ENCODE results near the gene CPNE6. TPM values are rescaled to one million over a fixed set of nuclear protein-coding genes. Genes with fewer than 3 reads are reported as not detected.
A peak's percentile ranks its signal among the peaks of the same experiment; 100 is the strongest.

Gene CPNE6
- total and polyA plus RNA-seq, 2 of the 13 experiments (the other 11 are each of a cell fraction or from before 2014, with no cell fraction given), result not detected

- FAIRE-seq, result no peak
- H3K9me3 ChIP-seq (ENCODE audit: low read length), result no peaks in the 10 kb centered on the region
- POLR2A ChIA-PET, result interaction anchor here (0.5 to 2.1 kb wide), 10 partner anchors 9 to 223 kb away, joined by 3 to 19 read pairs (median 4); partner anchors contain the start of genes CARMIL3, CIDEB, DCAF11 and NRL
- intact Hi-C loops (cut with micrococcal nuclease; ENCODE audit: unreplicated experiment) (no loop called here), in situ Hi-C loops (cut with HindIII; ENCODE audit: extremely low pct_ligation_motif_present, low pct_unique_long_range_greater_than_20kb) (no loop called here)
- H3K27ac ChIP-seq (ENCODE audit: extremely low read length, insufficient read depth, low read length), result no peak overlapping the region
- H3K36me3 ChIP-seq (replicated peaks in 1 of 2; ENCODE audit: control insufficient read depth in 1 of 2, insufficient read depth in 2 of 2, low read length in 2 of 2), result no peaks in the 10 kb centered on the region
- no peak for DNase-seq (ENCODE audit: low spot score)
- no peak overlapping the region for H3K9ac ChIP-seq (ENCODE audit: insufficient read depth, low read depth, low read length)
- H3K4me3 ChIP-seq (replicated peaks in 1 of 3; ENCODE audit: insufficient read depth in 1 of 3, low read depth in 2 of 3, low read length in 3 of 3), result no peak overlapping the region
- no peak overlapping the region for H3K4me2 ChIP-seq (ENCODE audit: low read depth, low read length)
- H4K20me1 ChIP-seq (ENCODE audit: insufficient read depth, low read length), result no peaks in the 10 kb centered on the region
- peaks cover 34% of the 10 kb centered on the region for H3K4me1 ChIP-seq (ENCODE audit: insufficient read depth, low read length)
- no TSS peak for BruUV-seq (replicated peaks)
- H3K79me2 ChIP-seq (ENCODE audit: insufficient read depth, low read length), result no peaks in the 10 kb centered on the region
- peaks cover 17 to 61% of the 10 kb centered on the region in 2 experiments for H3K27me3 ChIP-seq (ENCODE audit: control insufficient read depth in 1 of 2, insufficient read depth in 2 of 2, low read length in 2 of 2)
- no peak for ATAC-seq
- TF ChIP-seq ZNF777 (CRISPR knock-in tag; IDR thresholded peaks at IDR 0.05) (no peak), NR0B2 (CRISPR knock-in tag; IDR thresholded peaks at IDR 0.05) (no peak), TBL1XR1 (IDR thresholded peaks at IDR 0.05; ENCODE audit: borderline replicate concordance, low read length, partially characterized antibody) (no peak), ZNF609 (CRISPR knock-in tag; IDR thresholded peaks at IDR 0.05; ENCODE audit: borderline replicate concordance) (no peak), ZNF160 (CRISPR knock-in tag; IDR thresholded peaks at IDR 0.05) (no peak), KMT2A (CRISPR knock-in tag; IDR thresholded peaks at IDR 0.05) (peak; percentile 23; the same call in 1 of the 2 replicates), YEATS2 (CRISPR knock-in tag; IDR thresholded peaks at IDR 0.05; ENCODE audit: borderline replicate concordance) (no peak)
- TF ChIP-seq, protein P1, sequence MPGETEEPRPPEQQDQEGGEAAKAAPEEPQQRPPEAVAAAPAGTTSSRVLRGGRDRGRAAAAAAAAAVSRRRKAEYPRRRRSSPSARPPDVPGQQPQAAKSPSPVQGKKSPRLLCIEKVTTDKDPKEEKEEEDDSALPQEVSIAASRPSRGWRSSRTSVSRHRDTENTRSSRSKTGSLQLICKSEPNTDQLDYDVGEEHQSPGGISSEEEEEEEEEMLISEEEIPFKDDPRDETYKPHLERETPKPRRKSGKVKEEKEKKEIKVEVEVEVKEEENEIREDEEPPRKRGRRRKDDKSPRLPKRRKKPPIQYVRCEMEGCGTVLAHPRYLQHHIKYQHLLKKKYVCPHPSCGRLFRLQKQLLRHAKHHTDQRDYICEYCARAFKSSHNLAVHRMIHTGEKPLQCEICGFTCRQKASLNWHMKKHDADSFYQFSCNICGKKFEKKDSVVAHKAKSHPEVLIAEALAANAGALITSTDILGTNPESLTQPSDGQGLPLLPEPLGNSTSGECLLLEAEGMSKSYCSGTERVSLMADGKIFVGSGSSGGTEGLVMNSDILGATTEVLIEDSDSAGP (CRISPR knock-in tag; IDR thresholded peaks at IDR 0.05; ENCODE audit: borderline replicate concordance), result peak; percentile 51
- 17% methylated on average over 2 of the region's 2 CpGs for WGBS (ENCODE audit: low lambda C conversion rate)
- CTCF ChIA-PET (ENCODE audit: low intra/inter-chr PET ratio, low total read pairs), result interaction anchor here (1.6 kb wide), 1 partner anchor 26 kb away, joined by 4 read pairs; no protein-coding TSS in a partner anchor
- H2AFZ ChIP-seq (ENCODE audit: low read length), result no peak overlapping the region
Measured at GRCh38 chr14:24084440-24084839, 13.1 kb downstream of the CPNE6 start.

Data from HepG2 (cell line).